SK-N-SH (cell line): Measurements from ENCODE around the gene KTN1. TPM values are rescaled to one million over a fixed set of nuclear protein-coding genes. Genes with fewer than 3 reads are reported as not detected.

ENCODE experiments used
- CTCF ChIA-PET: fragments of 300-600, 350-600 bp; formaldehyde crosslinking; extraction: SDS; loops from one replicate; lab custom pipeline; 2021; lab: Yijun Ruan, JAX
- POLR2A ChIA-PET: fragments of 350-600 bp; sonication (Branson Sonifier 250); formaldehyde crosslinking; extraction: SDS; loops from one replicate; lab custom pipeline; 2020; ENCODE audit warnings: antibody characterized with exemption, inconsistent platforms; lab: Yijun Ruan, JAX
- DNase-seq: peaks from one replicate; pipeline ENCODE4 v3.0.0; 2012
- H2AFZ ChIP-seq: fragments of 200-600 bp; sonication (generic); 2 replicates; pipeline ENCODE4 v1.8.1; 2016; ENCODE audit warnings: antibody characterized with exemption, mild to moderate bottlenecking, low read depth
- H3F3A ChIP-seq: fragments of 200-600 bp; sonication (generic); replicated peaks from 2 replicates; pipeline ENCODE3; 2016; ENCODE audit warnings: antibody characterized with exemption, mild to moderate bottlenecking; ENCODE audit not compliant: insufficient read depth
- H3K27ac ChIP-seq, 2 experiments: fragments of 200-500 bp in 1 of 2; fragments of 200-600 bp in 1 of 2; sonication (Bioruptor generic) in 1 of 2; sonication (generic), shearing (Covaris generic) in 1 of 2; 2 replicates each; pipeline versions ENCODE4 v1.5.1 to v1.6.1; 2014 to 2016; ENCODE audit warnings: low read depth in 2 of 2, inconsistent platforms in 1 of 2, low read length in 1 of 2, mild to moderate bottlenecking in 1 of 2, mixed read lengths in 1 of 2
- H3K27me3 ChIP-seq: fragments of 200-600 bp; sonication (generic), shearing (Covaris generic); 2 replicates; pipeline ENCODE4 v1.6.1; 2016; ENCODE audit warnings: mixed run types; ENCODE audit not compliant: insufficient read depth
- H3K36me3 ChIP-seq, 2 experiments: fragments of 200-500 bp in 1 of 2; fragments of 200-600 bp in 1 of 2; sonication (Bioruptor generic) in 1 of 2; sonication (generic) in 1 of 2; replicated peaks in 1 of 2; 2 replicates each; pipeline versions ENCODE3 to v1.5.1; 2014 to 2016; ENCODE audit warnings: low read length in 1 of 2, mild to moderate bottlenecking in 1 of 2; ENCODE audit not compliant: insufficient read depth in 2 of 2, control insufficient read depth in 1 of 2
- H3K4me1 ChIP-seq, 2 experiments: fragments of 200-500 bp in 1 of 2; fragments of 200-600 bp in 1 of 2; sonication (Bioruptor generic) in 1 of 2; sonication (generic), shearing (Covaris generic) in 1 of 2; 2 replicates each; pipeline versions ENCODE4 v1.5.1 to v1.6.1; 2014 to 2016; ENCODE audit warnings: low read depth in 1 of 2, low read length in 1 of 2, mixed run types in 1 of 2; ENCODE audit not compliant: insufficient read depth in 2 of 2, control insufficient read depth in 1 of 2
- H3K4me2 ChIP-seq: fragments of 200-600 bp; sonication (generic), shearing (Covaris generic); 2 replicates; pipeline ENCODE4 v1.6.1; 2017; ENCODE audit warnings: mixed run types
- H3K4me3 ChIP-seq, 2 experiments: fragments of 200-500 bp in 1 of 2; fragments of 200-600 bp in 1 of 2; sonication (Bioruptor generic) in 1 of 2; sonication (generic), shearing (Covaris generic) in 1 of 2; 2 replicates each; pipeline versions ENCODE4 v1.5.1 to v1.8.1; 2014 to 2016; ENCODE audit warnings: low read depth in 2 of 2, inconsistent platforms in 1 of 2, low read length in 1 of 2, mild to moderate bottlenecking in 1 of 2, mixed read lengths in 1 of 2, moderate library complexity in 1 of 2
- H3K79me2 ChIP-seq: fragments of 200-600 bp; sonication (generic); 2 replicates; pipeline ENCODE4 v1.8.1; 2017; ENCODE audit warnings: mild to moderate bottlenecking; ENCODE audit not compliant: insufficient read depth
- H3K9ac ChIP-seq: fragments of 200-600 bp; sonication (generic); 2 replicates; pipeline ENCODE4 v1.6.1; 2017; ENCODE audit warnings: mixed run types
- H3K9me2 ChIP-seq: fragments of 200-600 bp; sonication (generic); 2 replicates; pipeline ENCODE4 v1.6.1; 2017; ENCODE audit warnings: mixed run types
- H3K9me3 ChIP-seq: fragments of 200-600 bp; sonication (generic); 2 replicates; pipeline ENCODE4 v1.6.1; 2017; ENCODE audit warnings: mixed run types, mild to moderate bottlenecking, moderate library complexity
- H4K20me1 ChIP-seq: fragments of 200-600 bp; sonication (generic); 2 replicates; pipeline ENCODE4 v1.6.1; 2017; ENCODE audit warnings: mild to moderate bottlenecking, mixed run types; ENCODE audit not compliant: insufficient read depth
- CTCF ChIP-seq: fragments of 200-600 bp; sonication (generic); IDR thresholded peaks from 2 replicates; pipeline ENCODE4 v1.6.1; 2017; ENCODE audit warnings: antibody characterized with exemption, mild to moderate bottlenecking, moderate library complexity
- EZH2phosphoT487 ChIP-seq: fragments of 200-600 bp; sonication (generic); IDR thresholded peaks from 2 replicates; pipeline ENCODE4 v1.6.1; 2017; ENCODE audit warnings: low read depth, mixed run types, mild to moderate bottlenecking, antibody characterized with exemption, moderate library complexity, borderline replicate concordance
- FOXM1 ChIP-seq: IDR thresholded peaks from 2 replicates; pipeline ENCODE4 v1.4.0; 2012; ENCODE audit warnings: low read depth, mild to moderate bottlenecking
- GATA2 ChIP-seq: sonication (generic); formaldehyde crosslinking; IDR thresholded peaks from 2 replicates; pipeline ENCODE4 v1.5.0; 2020; ENCODE audit warnings: mild to moderate bottlenecking, missing genetic modification reagents
- JUND ChIP-seq: IDR thresholded peaks from 2 replicates; pipeline ENCODE4 v1.4.0; 2012
- MXI1 ChIP-seq: IDR thresholded peaks from 2 replicates; pipeline ENCODE4 v1.6.1; 2012; ENCODE audit warnings: mild to moderate bottlenecking, low read depth, low read length, improper control_type of control experiment
- PBX3 ChIP-seq: IDR thresholded peaks from 2 replicates; pipeline ENCODE4; 2012
- POLR2AphosphoS5 ChIP-seq: IDR thresholded peaks from 2 replicates; pipeline ENCODE4 v1.6.1; 2012; ENCODE audit warnings: low read depth, low read length
- RCOR1 ChIP-seq: fragments of 150-350 bp; IDR thresholded peaks from 2 replicates; pipeline ENCODE4 v1.6.1; 2017; ENCODE audit warnings: antibody characterized with exemption, low read length
- RFX5 ChIP-seq: IDR thresholded peaks from 2 replicates; pipeline ENCODE4 v1.6.1; 2012; ENCODE audit warnings: mild to moderate bottlenecking, improper control_type of control experiment, low read length
- RXRA ChIP-seq: IDR thresholded peaks from 2 replicates; pipeline ENCODE4 v1.4.0; 2012; ENCODE audit warnings: low read depth, mild to moderate bottlenecking, borderline replicate concordance
- SIN3A ChIP-seq: IDR thresholded peaks from 2 replicates; pipeline ENCODE4 v1.6.1; 2012; ENCODE audit warnings: low read depth, mild to moderate bottlenecking, low read length, moderate library complexity, borderline replicate concordance
- TCF12 ChIP-seq: IDR thresholded peaks from 2 replicates; pipeline ENCODE4 v1.4.0; 2012
- TEAD4 ChIP-seq: IDR thresholded peaks from 2 replicates; pipeline ENCODE4 v1.4.0; 2012; ENCODE audit warnings: mild to moderate bottlenecking, borderline replicate concordance; ENCODE audit not compliant: insufficient read depth
- WGBS: methylation state at CpG from one replicate; pipeline ENCODE4 v1.1.6; 2017; ENCODE audit warnings: low lambda C conversion rate; 5-methylcytosine and 5-hydroxymethylcytosine counted together
- polyA plus RNA-seq, 3 experiments: library from polyadenylated mRNA; depleted of rRNA; stranded (reverse); fragments of >200 nt; gene quantifications; 2 replicates each; pipeline ENCODE4 v1.2.3, GENCODE V29; 2012
- TF ChIP-seq, protein P1 (sequence below): IDR thresholded peaks from 2 replicates; pipeline ENCODE4 v1.4.0; 2012; ENCODE audit warnings: low read depth

KTN1 gene
- polyA plus RNA-seq, 1 of the 3 experiments (the other 2 are of a cell fraction): 39.5 TPM

DNA sequence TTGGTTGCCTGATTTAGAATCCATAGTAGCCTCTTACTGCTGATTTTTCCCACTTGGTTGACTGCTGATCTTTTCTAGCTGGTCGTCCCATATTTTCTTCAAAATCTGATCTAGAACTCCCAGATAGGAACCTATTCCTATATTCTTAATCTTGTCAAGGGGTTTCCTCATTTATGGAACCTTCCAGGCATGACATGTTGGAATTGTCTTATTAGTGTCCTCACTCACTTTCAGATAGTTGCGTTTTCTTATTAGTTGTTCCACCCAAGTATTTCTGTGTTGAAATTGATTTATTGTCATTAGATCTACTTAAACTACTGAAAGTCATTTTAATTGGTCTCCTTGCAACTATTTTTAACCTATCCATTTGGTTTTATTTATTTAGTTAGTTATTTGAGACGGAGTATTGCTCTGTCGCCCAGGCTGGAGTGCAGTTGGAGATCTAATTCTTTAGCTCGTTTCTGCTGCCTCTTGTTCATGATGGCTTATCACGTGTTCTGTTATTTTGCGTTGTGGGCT is 25.0 kb downstream of the KTN1 start:
- H3K27ac ChIP-seq: no peak overlapping the region
- ChIA-PET CTCF (interaction anchor here (1.9 kb wide), 1 partner anchor 167 kb away, joined by 6 read pairs; no protein-coding TSS in a partner anchor), POLR2A (no interaction called here)
- H3K4me2 ChIP-seq: no peak overlapping the region
- H2AFZ ChIP-seq: no peak overlapping the region
- no peak overlapping the region for H3K9ac ChIP-seq
- TF ChIP-seq POLR2AphosphoS5 (no peak), EZH2phosphoT487 (no peak), TEAD4 (no peak), RFX5 (no peak)
- TF ChIP-seq, protein P1, sequence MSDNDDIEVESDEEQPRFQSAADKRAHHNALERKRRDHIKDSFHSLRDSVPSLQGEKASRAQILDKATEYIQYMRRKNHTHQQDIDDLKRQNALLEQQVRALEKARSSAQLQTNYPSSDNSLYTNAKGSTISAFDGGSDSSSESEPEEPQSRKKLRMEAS: no peak
- H3K9me3 ChIP-seq: no peaks in the 10 kb centered on the region
- WGBS: 93% methylated on average over 7 of the region's 7 CpGs
- no peak overlapping the region for H3K4me3 ChIP-seq
- peaks cover 96% of the 10 kb centered on the region for H3K79me2 ChIP-seq
- peaks cover 59% of the 10 kb centered on the region for H4K20me1 ChIP-seq
- no peaks in the 10 kb centered on the region for H3K27me3 ChIP-seq
- no peaks in the 10 kb centered on the region for H3K9me2 ChIP-seq
- no peak for DNase-seq
- H3F3A ChIP-seq: peaks cover 28% of the 10 kb centered on the region
- H3K4me1 ChIP-seq: peaks cover 0 to 48% of the 10 kb centered on the region in 2 experiments; a peak in 2 of 4 replicates
- no peaks in the 10 kb centered on the region for H3K36me3 ChIP-seq

- Histone ChIP-seq H3K9ac (no peak overlapping the region), H3K36me3 (no peaks in the 10 kb centered on the region), H3K79me2 (peaks cover 96% of the 10 kb centered on the region), H3K4me2 (no peak overlapping the region), H4K20me1 (peaks cover 65% of the 10 kb centered on the region), H3F3A (peaks cover 21% of the 10 kb centered on the region), H3K9me3 (no peaks in the 10 kb centered on the region), H3K4me1 (peaks cover 0 to 40% of the 10 kb centered on the region in 2 experiments; a peak in 2 of 4 replicates), H3K9me2 (no peaks in the 10 kb centered on the region), H3K27me3 (no peaks in the 10 kb centered on the region), H2AFZ (no peak overlapping the region), H3K4me3 (no peak overlapping the region), H3K27ac (no peak overlapping the region)
- CTCF ChIA-PET: interaction anchor here (1.2 to 1.9 kb wide), 2 partner anchors 60 to 168 kb away, joined by 3 to 6 read pairs; no protein-coding TSS in a partner anchor
- no peak for DNase-seq
- TF ChIP-seq MXI1 (no peak), CTCF (no peak), TEAD4 (peak; percentile 65), JUND (no peak), TCF12 (no peak; the same call in 1 of the 2 replicates), GATA2 (CRISPR knock-in tag) (no peak), RCOR1 (no peak), RXRA (0 out of 2 replicates have a peak, but pooled peaks have one; percentile 14), PBX3 (no peak; the same call in 1 of the 2 replicates), SIN3A (no peak), FOXM1 (no peak), EZH2phosphoT487 (no peak)
- TF ChIP-seq, protein P1: no peak
- POLR2A ChIA-PET: no interaction called here
- 15% methylated on average over 1 of the region's 1 CpG for WGBS
These were observed 25.8 kb downstream of the KTN1 start for GRCh38 chr14:55605793-55606192.
